ENCODE data around the gene C17orf75.
A peak's percentile ranks its signal among the peaks of the same experiment; 100 is the strongest.
"Not testable (repeated sequence)": the region's sequence is repeated elsewhere in the genome, so short reads cannot be mapped to it uniquely, and the experiment has no call there.

Gene C17orf75, protein sequence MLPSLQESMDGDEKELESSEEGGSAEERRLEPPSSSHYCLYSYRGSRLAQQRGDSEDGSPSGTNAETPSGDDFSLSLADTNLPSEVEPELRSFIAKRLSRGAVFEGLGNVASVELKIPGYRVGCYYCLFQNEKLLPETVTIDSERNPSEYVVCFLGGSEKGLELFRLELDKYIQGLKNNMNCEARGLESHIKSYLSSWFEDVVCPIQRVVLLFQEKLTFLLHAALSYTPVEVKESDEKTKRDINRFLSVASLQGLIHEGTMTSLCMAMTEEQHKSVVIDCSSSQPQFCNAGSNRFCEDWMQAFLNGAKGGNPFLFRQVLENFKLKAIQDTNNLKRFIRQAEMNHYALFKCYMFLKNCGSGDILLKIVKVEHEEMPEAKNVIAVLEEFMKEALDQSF

DNA sequence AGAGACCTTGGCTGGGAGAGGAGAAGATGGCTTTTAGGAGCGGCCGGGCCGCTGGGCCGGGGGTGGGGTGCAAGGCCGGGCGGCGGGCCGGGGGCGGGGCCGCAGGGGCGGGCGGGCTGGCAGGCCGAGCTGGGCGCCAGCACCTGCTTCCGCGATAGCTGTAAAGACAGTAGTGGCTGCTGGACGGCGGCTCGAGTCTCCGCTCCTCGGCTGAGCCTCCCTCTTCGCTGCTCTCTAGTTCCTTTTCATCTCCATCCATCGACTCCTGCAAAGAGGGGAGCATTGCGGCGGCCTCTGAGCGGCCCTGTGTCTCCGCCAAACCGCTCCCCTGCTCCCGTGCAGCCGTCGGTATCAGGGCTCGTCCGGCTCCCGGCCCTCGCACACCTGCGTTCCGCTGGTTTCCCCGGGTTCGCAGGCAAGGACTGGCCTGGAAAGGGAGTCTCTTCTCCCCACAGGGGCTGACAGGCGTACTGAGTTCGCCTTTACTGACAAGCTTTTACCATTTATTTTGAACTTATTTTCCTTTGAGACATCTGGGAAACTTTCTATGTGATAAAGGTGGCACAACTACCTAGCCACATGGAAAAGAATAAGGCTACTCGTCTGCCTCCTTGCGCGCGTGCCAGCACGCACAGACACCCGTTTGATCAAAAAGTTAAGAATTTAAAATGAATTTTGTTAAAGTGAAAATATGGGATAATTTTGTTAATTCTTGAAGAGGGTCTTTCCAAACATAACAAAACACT, at the start of gene C17orf75:
C17orf75 (minus strand) TSS at position 317 of the 746 bp plus-strand sequence; CDS start at position 283, 34 bp downstream.
- TF ChIP-seq, protein P1, sequence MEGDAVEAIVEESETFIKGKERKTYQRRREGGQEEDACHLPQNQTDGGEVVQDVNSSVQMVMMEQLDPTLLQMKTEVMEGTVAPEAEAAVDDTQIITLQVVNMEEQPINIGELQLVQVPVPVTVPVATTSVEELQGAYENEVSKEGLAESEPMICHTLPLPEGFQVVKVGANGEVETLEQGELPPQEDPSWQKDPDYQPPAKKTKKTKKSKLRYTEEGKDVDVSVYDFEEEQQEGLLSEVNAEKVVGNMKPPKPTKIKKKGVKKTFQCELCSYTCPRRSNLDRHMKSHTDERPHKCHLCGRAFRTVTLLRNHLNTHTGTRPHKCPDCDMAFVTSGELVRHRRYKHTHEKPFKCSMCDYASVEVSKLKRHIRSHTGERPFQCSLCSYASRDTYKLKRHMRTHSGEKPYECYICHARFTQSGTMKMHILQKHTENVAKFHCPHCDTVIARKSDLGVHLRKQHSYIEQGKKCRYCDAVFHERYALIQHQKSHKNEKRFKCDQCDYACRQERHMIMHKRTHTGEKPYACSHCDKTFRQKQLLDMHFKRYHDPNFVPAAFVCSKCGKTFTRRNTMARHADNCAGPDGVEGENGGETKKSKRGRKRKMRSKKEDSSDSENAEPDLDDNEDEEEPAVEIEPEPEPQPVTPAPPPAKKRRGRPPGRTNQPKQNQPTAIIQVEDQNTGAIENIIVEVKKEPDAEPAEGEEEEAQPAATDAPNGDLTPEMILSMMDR (conservative IDR thresholded peaks at IDR 0.05; ENCODE audit: low read depth, low read length), result no peak
- DNase-seq (ENCODE audit: low read depth), result no peak
- H3K4me3 ChIP-seq (ENCODE audit: low read length), result peak within 1 kb of the TSS; percentile 73

DNA sequence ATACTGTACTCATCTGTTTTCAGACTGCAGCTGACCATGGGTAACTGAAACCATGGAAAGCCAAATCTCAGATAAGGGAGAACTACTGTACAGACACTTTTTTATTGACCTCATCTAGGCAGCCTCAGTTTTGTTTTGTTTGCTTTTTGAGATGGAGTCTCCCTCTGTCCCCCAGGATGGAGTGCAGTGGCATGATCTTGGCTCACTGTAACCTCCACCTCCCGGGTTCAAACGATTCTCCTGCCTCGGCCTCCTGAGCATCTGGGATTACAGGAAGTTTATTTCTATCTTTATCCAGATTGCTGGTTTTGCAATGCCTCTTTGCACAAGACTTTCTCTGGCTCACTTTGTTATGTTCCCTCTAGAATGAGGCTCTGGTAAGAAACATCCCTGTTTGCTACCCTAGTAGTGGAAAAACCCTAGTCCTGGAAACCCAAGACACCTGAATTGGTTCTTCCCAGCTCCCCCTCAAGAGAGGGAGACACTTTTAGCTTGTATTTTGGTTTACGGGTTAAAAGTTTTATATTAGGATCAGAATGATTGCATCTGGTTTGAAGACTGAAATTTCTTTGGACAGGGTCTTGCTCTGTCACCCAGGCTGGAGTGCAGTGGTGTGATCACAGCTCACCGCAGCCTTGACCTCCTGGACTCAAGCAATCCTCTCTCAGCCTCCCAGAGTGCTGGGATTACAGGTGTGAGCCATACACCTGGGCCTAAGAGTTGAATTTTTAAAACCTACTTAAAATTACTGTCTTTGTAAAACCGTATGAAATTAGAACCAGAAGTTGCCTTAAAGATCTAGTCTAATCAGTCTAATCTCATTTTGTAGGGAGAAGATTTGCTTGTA, 46.9 kb upstream of the C17orf75 start:
- TF ChIP-seq, protein P1 (conservative IDR thresholded peaks at IDR 0.05; ENCODE audit: low read depth, low read length), result no peak
- DNase-seq (ENCODE audit: low read depth), result no peak
- H3K4me3 ChIP-seq (ENCODE audit: low read length), result no peak overlapping the region

DNA sequence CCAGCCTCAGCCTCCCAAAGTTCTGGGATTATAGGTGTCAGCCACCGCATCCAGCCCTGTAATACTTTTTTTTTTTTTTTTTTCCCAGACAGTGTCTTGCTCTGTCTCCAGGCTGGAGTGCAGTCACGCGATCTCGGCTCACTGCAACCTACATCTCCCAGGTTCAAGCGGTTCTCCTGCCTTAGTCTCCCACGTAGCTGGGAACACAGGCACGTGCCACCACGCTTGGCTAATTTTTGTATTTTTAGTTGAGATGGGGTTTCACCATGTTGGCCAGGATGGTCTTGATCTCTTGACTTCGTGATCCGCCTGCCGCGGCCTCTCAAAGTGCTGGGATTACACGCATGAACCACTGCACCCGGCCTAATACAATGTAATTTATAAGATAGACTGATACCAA, 46.2 kb upstream of the C17orf75 start:
- H3K4me3 ChIP-seq (ENCODE audit: low read length); DNase-seq (ENCODE audit: low read depth): not testable (repeated sequence)

DNA sequence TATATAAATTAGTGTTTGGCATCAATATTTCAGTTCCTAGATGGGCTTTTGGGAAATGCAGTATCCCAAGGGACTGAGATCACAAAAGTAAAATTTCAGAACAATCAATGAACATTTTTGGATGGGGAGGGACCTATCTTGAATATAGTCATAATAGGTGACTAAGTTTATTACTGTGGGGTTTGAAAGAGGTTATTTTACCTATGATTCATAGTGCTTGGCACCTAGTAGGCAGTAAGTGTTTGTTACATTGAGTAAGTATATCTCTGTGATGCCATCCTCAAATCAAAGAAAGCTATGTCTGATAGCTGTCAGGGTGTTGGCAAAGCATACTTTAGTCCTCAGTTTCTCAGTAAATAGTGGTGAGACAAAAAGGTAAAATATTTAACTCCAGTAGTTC, 44.9 kb upstream of the C17orf75 start:
- no peak overlapping the region for H3K4me3 ChIP-seq (ENCODE audit: low read length)
- no peak for DNase-seq (ENCODE audit: low read depth)
- TF ChIP-seq, protein P1 (conservative IDR thresholded peaks at IDR 0.05; ENCODE audit: low read depth, low read length), result no peak

DNA sequence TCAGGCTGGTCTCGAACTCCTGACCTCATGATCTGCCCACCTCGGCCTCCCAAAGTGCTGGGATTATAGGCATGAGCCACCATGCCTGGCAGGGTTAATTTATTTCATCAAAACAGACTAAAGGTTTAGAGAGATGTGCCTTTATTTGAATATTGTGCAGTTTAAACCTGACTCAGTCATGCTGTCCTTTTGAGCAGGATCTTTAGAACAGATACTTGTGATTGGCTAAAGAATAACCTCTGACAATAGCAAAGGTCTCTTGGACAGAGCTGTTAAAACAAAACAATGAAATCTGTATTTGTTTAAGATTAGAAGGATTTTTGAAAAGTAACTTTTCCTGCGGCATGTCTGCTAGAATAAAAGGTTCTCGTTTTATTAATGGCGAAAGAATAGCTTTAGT, 44.0 kb upstream of the C17orf75 start:
- no peak for DNase-seq (ENCODE audit: low read depth)
- TF ChIP-seq, protein P1 (conservative IDR thresholded peaks at IDR 0.05; ENCODE audit: low read depth, low read length), result no peak
- H3K4me3 ChIP-seq (ENCODE audit: low read length), result no peak overlapping the region

DNA sequence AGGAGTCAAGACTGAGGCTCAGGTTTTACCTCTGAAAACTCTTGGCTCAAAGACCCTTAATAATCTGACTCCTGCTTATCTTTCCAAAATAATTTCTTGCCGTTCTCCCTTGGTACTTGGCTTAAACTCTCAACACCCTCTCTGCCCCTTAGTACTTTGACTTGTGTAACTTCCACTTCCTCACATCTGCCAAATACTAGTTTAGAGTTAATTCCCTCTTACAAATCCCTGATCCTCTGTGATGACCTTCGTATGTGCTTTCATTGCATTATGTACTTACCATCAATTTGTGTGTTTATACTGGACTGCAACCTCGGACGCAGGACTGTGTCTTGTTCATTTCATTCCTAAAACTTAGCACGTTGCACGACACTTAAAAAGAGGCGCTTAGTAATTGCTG, 43.1 kb upstream of the C17orf75 start:
- TF ChIP-seq, protein P1 (conservative IDR thresholded peaks at IDR 0.05; ENCODE audit: low read depth, low read length), result no peak
- H3K4me3 ChIP-seq (ENCODE audit: low read length), result no peak overlapping the region
- DNase-seq (ENCODE audit: low read depth), result no peak

DNA sequence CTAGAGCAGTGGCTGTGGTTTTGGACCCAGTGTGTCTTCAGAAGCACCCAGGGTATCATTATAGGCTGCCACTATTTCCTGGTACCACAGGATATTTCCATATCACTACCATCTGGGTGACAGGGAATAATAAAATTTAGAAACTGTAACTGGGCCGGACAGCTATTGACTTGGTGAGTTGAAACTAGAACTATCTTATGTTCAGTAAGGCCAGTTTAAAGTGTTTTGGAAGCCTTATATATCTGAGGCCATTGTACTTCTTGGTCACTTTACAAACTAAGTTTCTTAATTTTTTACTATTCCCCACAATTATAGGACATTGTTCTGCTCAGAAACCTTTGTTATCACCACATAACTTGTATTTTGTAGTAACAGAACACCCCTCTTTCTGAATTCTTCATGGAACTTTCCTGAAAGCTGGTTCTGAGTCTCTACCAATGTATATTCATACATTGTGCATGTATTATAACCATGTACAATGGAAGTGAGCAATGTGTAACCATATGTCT, 42.0 kb upstream of the C17orf75 start:
- H3K4me3 ChIP-seq (ENCODE audit: low read length), result no peak overlapping the region
- TF ChIP-seq, protein P1 (conservative IDR thresholded peaks at IDR 0.05; ENCODE audit: low read depth, low read length), result no peak
- DNase-seq (ENCODE audit: low read depth), result no peak
